SU-DHL-6 (cell line): Measurements from ENCODE around the gene NUP37.

ENCODE experiments used
- EZH2phosphoT487 ChIP-seq: fragments of 200-600 bp; sonication (generic), shearing (Covaris generic); conservative IDR thresholded peaks from 2 replicates; pipeline ENCODE4 v1.6.1; 2018; ENCODE audit warnings: mild to moderate bottlenecking, antibody characterized with exemption, low read length, moderate library complexity, mixed read lengths
- TF ChIP-seq, protein P1 (sequence below): fragments of 200-600 bp; sonication (generic); IDR thresholded peaks from one replicate; pipeline ENCODE4 v1.5.1; 2017; ENCODE audit warnings: antibody characterized with exemption, mild to moderate bottlenecking, low read length, moderate library complexity; ENCODE audit not compliant: insufficient read depth, poor library complexity, severe bottlenecking

DNA sequence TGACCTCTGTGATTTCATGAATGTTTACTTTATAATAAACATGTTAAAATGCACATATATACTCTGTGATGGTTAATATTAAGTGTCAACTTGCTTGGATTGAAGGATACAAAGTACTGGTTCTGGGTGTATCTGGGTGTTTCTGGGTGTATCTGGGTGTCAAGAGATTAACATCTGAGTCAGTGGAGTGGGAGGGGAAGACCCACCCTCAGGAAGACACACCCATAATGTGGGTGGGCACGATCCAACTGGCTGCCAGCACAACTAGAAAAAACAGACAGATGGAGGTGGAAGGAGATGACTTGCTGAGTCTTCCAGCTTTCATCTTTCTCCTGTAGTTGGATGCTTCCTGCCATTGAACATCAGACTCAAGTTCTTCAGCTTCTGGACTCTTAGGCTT lies 11.9 kb downstream of the NUP37 start:
- TF ChIP-seq, protein P1, sequence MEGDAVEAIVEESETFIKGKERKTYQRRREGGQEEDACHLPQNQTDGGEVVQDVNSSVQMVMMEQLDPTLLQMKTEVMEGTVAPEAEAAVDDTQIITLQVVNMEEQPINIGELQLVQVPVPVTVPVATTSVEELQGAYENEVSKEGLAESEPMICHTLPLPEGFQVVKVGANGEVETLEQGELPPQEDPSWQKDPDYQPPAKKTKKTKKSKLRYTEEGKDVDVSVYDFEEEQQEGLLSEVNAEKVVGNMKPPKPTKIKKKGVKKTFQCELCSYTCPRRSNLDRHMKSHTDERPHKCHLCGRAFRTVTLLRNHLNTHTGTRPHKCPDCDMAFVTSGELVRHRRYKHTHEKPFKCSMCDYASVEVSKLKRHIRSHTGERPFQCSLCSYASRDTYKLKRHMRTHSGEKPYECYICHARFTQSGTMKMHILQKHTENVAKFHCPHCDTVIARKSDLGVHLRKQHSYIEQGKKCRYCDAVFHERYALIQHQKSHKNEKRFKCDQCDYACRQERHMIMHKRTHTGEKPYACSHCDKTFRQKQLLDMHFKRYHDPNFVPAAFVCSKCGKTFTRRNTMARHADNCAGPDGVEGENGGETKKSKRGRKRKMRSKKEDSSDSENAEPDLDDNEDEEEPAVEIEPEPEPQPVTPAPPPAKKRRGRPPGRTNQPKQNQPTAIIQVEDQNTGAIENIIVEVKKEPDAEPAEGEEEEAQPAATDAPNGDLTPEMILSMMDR = no peak
- no peak for TF ChIP-seq EZH2phosphoT487
